Sciatic nerve (tissue), 2 donors: ENCODE data around the gene MAD2L1. TPM values are rescaled to one million over a fixed set of nuclear protein-coding genes. Genes with fewer than 3 reads are reported as not detected.
A peak's percentile ranks its signal among the peaks of the same experiment; 100 is the strongest.
"Not testable (repeated sequence)": the region's sequence is repeated elsewhere in the genome, so short reads cannot be mapped to it uniquely, and the experiment has no call there.

ENCODE experiments used
- ATAC-seq: fragments of 200-7000 bp; cut with Tn5 transposase; one replicate; pipeline ENCODE4 v1.9.1; 2020; ENCODE audit warnings: mild to moderate bottlenecking, moderate library complexity
- DNase-seq: peaks from one replicate; pipeline ENCODE4 v3.0.0-alpha.2; 2020; ENCODE audit warnings: low spot score
- intact Hi-C: fragments of 100-400 bp; cut with DNase I; formaldehyde crosslinking; loops from one replicate; pipeline ENCODE4 v1.14.2; 2022
- total RNA-seq: library from RNA; stranded (reverse); fragmentation: NEBNext Ultra II Directional; extraction: Animal tissue kit (Norgen Biotek cat#: 25700); gene quantifications from one replicate; pipeline ENCODE4 v1.2.1, GENCODE V29; 2021
- donor health status: DM: no; HTN: no; CAD: no.
- donor health status: DM: no; HTN: no; CAD: no.

The MAD2L1 gene
- 1.5 TPM for total RNA-seq

DNA sequence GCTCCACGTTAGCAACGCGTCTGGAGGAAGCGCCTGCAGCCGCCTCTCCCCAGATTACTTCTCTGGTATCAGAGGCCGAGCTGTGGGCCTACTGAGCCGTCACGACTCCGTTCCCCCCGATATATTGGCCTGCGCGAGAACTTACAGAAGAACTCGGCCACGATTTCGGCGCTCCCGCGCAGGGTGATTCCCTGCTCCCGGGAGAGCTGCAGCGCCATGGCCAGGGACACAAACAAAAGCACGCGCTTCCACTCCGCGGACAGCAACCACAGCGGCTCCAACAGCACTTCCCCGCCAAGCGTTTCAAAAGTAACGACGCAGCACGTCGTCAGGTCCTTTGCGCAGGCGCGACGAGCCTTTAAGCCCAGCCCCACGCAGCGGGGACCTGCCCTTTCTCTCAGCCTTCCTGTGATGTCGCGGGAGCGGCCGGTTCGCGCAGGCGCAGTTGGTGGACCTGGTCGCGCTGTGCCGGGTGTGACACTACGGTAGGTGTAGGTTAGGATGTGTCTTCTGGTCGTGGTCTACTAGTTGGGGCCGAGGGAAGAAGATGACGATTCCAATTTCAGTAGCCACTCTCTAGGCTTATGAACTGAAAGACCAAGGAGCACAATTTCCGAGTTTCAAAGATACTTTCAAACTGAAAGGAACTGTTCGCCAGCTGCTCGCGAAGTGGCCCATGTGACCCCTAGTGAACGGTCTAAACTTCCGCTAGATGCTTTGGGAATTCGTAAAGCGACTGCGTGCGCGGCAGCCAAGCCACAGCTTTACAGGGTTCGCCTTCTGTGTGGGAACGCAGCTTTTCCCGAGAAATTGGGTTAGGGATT, at the start of gene MAD2L1:
MAD2L1 (minus strand) TSS at position 332 of the 824 bp plus-strand sequence; CDS start at position 218, 114 bp downstream.
- DNase-seq (peak; percentile 99), ATAC-seq (peak; percentile 99)
- intact Hi-C loops, result no loop called here

DNA sequence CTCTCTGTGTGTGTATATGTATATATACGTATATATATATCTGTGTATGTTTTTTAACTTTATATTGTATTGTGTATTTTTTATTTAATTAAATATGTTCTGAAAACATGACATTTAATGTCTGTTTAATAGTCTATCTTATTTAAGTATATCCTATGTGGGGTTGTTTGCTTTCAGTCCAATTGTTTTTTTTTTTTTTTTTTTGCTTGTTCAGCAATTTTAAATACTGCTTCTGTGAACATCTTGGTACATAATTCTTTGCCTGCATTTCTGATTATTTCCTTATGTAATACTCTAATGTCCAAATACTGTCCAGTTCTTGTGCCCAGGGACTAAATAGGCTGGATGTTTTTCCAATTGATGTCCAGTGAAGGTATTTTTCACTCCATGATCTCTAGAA, 45.1 kb upstream of the MAD2L1 start:
- ATAC-seq (no peak), DNase-seq (no peak)

GRCh38 chr4:120109406-120109805, 42.8 kb upstream of the MAD2L1 start:
- ATAC-seq (no peak), DNase-seq (no peak)
- intact Hi-C loops, result no loop called here

More for the DNA sequence above, 45.1 kb upstream of the MAD2L1 start:
- intact Hi-C loops, result no loop called here

DNA sequence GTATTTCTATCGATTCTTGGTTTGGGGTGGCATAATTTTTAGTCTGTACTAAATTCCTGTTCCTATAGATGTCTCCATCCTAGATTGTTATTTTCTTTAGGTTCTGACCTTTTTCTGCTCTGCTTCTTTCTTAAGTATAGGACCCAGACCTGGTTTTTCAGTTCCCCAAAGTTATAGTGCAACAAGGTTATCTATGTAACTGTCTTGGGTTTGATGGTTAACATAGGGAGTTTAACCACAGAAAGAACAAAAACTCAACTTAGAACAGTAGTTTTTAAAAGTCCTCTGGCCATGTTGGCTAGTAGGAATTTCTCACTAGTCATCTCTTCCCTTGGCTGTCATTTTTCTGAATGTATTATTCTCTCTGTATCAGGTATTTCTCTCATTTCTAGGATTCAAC, 38.8 kb upstream of the MAD2L1 start:
- intact Hi-C loops, result no loop called here
- no peak for ATAC-seq
- DNase-seq, result no peak

DNA sequence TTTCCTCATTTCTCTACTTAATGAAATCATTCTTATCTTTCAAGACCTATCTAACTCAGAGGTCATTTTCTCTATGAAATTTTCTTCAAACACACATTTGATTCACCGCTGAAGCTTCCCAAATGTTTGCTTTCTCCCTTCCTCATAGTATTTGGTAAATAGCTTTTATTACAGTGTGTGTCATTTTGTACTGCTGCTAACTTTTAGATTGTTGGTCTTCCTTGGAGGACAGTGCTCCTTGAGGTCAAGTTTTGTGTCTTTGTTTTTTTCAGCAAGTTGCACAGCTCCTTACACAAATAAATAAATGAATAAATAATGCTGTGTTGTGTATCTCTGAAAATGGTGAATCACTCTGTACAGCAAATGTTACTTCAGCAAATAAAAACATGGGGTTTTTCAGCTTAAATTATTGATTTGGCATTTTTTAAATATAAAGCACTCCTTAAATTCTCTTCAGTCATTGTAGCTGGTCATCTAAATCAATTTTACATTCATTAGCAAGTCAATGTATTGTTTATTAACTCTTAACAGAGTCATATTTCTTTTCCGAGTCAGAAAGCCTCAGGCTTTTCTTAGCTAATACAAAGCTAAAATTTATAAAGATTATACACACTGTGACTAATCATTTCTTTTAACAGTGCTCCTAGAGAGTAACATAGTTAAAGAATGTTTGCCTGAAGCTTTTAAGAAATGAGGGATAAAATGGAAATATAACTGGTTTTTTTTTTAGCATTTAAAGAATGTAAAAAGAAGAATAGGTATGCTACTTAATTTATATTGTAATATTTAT, 30.1 kb upstream of the MAD2L1 start:
- no peak for ATAC-seq
- intact Hi-C loops, result no loop called here
- DNase-seq, result no peak

DNA sequence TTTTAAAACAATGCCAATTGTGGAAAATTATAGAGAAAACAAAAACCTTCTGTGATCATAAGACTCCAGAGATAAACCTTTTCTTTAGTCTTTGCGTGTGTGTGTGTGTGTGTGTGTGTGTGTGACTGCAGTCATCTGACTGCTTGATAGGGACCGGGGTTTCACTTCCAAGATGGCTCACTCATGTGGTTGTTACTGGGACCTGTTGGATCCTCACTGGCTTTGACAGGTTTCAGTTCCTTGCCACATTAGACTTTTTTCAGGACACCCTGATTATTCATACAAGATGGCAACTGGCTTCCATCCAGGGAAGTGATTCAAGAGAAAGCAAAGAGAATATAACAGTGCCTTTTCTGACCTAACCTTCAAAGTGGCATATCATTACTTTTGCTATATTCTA, 21.9 kb upstream of the MAD2L1 start:
- intact Hi-C loops, result no loop called here
- no peak for ATAC-seq
- DNase-seq, result no peak

DNA sequence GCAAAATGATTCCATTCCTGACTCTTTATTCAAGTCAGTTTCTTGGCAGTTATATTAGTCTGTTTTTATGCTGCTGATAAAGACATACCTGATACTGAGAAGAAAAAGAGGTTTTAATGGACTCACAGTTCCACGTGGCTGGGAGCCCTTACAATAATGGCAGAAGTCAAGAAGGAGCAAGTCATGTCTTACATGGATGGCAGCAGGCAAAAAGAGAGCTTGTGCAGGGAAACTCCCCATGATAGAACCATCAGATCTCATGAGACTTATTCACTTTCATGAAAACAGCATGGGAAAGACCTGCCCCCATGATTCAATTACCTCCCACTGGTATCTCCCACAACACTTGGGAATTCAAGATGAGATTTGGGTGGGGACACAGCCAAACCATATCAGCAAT, 21.4 kb upstream of the MAD2L1 start:
- ATAC-seq, DNase-seq, intact Hi-C loops: not testable (repeated sequence)

- ATAC-seq, result no peak
- no peak for DNase-seq
- intact Hi-C loops, result no loop called here
Measured at GRCh38 chr4:120085705-120086104, 19.1 kb upstream of the MAD2L1 start.

- no peak for ATAC-seq
- DNase-seq, result no peak
- intact Hi-C loops, result no loop called here
Measured at GRCh38 chr4:120084327-120084726, 17.7 kb upstream of the MAD2L1 start.

GRCh38 chr4:120083152-120083551, 16.5 kb upstream of the MAD2L1 start:
- intact Hi-C loops, result no loop called here
- ATAC-seq (no peak), DNase-seq (no peak)

DNA sequence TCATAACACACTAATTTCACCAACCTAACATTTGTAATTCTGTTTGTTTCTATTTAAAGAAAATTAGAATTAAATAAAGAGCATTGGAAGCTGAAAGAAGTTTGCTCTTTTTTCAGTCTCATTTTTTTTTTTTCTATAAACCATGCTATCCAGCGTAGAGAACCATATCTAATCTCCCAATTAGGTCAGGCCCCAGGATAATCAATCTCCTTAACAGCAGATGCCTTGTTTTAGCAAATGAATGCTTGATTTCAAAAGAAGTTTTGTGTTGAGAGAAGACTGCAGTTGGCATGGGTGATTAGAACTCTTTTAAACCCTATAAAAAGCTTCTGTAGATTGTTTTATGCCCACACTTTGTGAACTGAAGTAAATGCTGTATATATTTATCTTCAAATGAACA, 15.6 kb upstream of the MAD2L1 start:
- DNase-seq (no peak), ATAC-seq (no peak)
- intact Hi-C loops, result no loop called here

- no peak for ATAC-seq
- DNase-seq, result no peak
- intact Hi-C loops, result no loop called here
Measured at GRCh38 chr4:120081726-120082125, 15.1 kb upstream of the MAD2L1 start.

GRCh38 chr4:120080533-120080932, 13.9 kb upstream of the MAD2L1 start:
- intact Hi-C loops, result no loop called here
- no peak for ATAC-seq

DNA sequence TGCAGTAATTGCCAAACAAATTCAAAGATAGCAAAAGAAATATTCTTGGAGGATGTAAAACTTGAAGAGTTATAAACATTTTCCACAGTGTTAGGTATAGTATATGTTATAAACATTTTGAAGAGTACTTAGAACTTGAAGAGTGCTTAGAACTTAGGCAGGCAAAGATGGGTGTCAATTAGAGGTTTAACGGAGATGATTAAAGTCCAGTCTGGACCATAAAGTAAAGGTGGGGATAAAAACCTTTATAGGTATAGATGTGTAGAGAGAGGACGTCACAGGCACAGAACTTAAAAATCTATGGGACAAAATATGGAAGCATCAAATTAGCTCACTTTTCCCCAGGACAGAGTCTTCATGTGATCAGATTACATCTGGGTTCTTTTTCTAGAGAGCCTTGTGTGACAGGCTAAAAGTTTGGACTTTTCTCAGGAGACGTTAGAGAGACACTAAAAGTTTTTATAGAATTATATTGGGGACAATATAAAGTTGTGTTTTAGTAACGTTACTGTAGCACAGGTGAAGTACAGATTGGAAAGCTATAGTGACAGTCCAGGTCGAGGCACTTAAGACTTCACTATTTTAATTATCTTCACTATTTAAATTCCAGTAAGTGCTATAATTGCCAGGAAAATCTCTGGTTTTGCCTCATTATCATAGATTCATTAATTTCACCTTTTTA, 13.3 kb upstream of the MAD2L1 start:
- intact Hi-C loops, result no loop called here
- DNase-seq, result no peak
- no peak for ATAC-seq

More at GRCh38 chr4:120080533-120080932, 13.9 kb upstream of the MAD2L1 start:
- no peak for DNase-seq

- ATAC-seq (no peak), DNase-seq (no peak)
- intact Hi-C loops, result no loop called here
Measured at GRCh38 chr4:120078216-120078615, 11.6 kb upstream of the MAD2L1 start.

- ATAC-seq (no peak), DNase-seq (peak; percentile 59)
- intact Hi-C loops, result no loop called here
Measured at GRCh38 chr4:120071192-120071795, 4.6 kb upstream of the MAD2L1 start.

DNA sequence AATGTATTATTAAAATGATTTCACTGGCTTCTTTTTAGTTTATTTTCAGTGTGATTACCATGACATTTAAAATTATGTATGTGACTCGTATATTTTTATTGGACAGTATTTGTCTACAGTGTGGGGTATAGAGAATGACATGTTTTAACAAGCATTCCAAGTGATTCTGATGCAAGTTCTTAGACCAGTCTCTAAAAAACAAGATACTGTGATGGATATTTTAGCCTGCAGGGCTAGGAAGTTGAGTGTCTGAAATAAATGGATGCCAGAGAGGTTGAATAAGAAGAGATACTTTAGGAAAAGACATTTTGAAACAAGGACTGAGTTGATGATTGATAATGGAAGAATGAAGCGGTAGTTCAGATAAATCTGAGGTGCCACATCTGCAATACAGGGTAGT, 3.5 kb upstream of the MAD2L1 start:
- intact Hi-C loops, result no loop called here
- ATAC-seq, result no peak
- DNase-seq, result no peak

DNA sequence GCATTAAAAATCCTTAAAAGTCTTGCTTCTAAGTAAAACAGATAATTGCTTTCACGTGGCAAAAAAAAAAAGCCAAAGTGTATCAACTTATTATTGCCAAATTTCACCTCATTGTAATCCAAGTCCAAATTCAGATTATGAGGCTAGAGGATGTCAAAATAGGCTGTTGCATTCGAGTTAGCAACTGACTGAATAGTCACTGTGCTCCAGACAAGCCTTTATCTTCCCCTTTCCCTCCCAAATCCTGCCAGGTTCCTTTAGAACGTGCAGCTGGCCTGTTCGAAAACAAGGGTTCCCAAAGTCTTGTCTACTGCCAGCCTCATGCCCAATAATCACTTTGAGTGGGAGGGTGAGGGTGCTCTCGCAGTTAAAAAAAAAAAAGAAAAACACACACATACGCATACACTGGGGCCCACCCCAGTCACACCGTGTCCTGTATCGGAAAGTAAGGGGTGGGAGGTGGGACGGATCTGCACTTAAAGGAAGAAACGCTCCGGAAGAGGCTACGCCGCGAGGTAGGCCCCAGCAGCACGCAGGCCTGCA, 603 bp downstream of the MAD2L1 start:
- DNase-seq, result no peak

DNA sequence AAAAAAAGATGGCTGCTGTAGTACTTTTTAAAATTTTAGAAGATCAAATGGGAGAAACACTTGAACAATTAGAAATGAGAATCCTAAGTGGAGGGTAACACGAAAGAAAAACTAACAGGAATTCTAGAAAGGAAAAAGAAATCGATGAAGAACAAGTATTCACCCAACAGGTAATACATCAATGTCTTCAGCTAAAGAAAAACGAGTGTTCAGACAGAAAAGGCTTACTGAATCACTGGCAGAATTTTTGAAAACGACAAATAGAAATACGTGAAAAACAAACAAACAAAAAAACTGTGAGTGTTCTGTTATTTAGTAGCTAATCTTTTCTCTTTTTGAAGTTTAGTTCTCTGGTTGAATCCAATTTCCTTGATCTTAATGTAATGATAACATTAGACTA, 1.8 kb downstream of the MAD2L1 start:
- intact Hi-C loops, result no loop called here
- DNase-seq (no peak), ATAC-seq (no peak)

More for the DNA sequence above, 603 bp downstream of the MAD2L1 start:
- no peak for ATAC-seq
- intact Hi-C loops, result no loop called here
